ENCODE data around the gene AGPAT1. TPM values are rescaled to one million over a fixed set of nuclear protein-coding genes. Genes with fewer than 3 reads are reported as not detected.

The AGPAT1 gene
- total and polyA plus RNA-seq, 2 of the 13 experiments (the other 11 are each of a cell fraction or from before 2014, with no cell fraction given): 51.3 to 139 TPM

GRCh38 chr6:32195902-32196681 lies 20.2 kb upstream of the AGPAT1 start (continued):
- peak; percentile 12; the same call in 1 of the 2 replicates for TF ChIP-seq CBX5 (CRISPR knock-in tag; IDR thresholded peaks at IDR 0.05; ENCODE audit: borderline replicate concordance)
- no peak for TF ChIP-seq HOXA7 (CRISPR knock-in tag; IDR thresholded peaks at IDR 0.05)
- TF ChIP-seq MIER2 (CRISPR knock-in tag; IDR thresholded peaks at IDR 0.05): no peak; the same call in 1 of the 2 replicates
- 0 out of 2 replicates have a peak, but pooled peaks have one; percentile 13 for TF ChIP-seq HMG20B (CRISPR knock-in tag; conservative IDR thresholded peaks at IDR 0.05)
- peak; percentile 58; the same call in 1 of the 2 replicates for TF ChIP-seq NKX3-1 (CRISPR knock-in tag; IDR thresholded peaks at IDR 0.05)
- TF ChIP-seq KLF15 (CRISPR knock-in tag; IDR thresholded peaks at IDR 0.05; ENCODE audit: borderline replicate concordance): 0 out of 2 replicates have a peak, but pooled peaks have one; percentile 58
- 0 out of 2 replicates have a peak, but pooled peaks have one; percentile 18 for TF ChIP-seq ZNF383 (CRISPR knock-in tag; IDR thresholded peaks at IDR 0.05; ENCODE audit: borderline replicate concordance)
- peak; percentile 92 for TF ChIP-seq ZNF274 (CRISPR knock-in tag; IDR thresholded peaks at IDR 0.05)
- TF ChIP-seq, protein P1, sequence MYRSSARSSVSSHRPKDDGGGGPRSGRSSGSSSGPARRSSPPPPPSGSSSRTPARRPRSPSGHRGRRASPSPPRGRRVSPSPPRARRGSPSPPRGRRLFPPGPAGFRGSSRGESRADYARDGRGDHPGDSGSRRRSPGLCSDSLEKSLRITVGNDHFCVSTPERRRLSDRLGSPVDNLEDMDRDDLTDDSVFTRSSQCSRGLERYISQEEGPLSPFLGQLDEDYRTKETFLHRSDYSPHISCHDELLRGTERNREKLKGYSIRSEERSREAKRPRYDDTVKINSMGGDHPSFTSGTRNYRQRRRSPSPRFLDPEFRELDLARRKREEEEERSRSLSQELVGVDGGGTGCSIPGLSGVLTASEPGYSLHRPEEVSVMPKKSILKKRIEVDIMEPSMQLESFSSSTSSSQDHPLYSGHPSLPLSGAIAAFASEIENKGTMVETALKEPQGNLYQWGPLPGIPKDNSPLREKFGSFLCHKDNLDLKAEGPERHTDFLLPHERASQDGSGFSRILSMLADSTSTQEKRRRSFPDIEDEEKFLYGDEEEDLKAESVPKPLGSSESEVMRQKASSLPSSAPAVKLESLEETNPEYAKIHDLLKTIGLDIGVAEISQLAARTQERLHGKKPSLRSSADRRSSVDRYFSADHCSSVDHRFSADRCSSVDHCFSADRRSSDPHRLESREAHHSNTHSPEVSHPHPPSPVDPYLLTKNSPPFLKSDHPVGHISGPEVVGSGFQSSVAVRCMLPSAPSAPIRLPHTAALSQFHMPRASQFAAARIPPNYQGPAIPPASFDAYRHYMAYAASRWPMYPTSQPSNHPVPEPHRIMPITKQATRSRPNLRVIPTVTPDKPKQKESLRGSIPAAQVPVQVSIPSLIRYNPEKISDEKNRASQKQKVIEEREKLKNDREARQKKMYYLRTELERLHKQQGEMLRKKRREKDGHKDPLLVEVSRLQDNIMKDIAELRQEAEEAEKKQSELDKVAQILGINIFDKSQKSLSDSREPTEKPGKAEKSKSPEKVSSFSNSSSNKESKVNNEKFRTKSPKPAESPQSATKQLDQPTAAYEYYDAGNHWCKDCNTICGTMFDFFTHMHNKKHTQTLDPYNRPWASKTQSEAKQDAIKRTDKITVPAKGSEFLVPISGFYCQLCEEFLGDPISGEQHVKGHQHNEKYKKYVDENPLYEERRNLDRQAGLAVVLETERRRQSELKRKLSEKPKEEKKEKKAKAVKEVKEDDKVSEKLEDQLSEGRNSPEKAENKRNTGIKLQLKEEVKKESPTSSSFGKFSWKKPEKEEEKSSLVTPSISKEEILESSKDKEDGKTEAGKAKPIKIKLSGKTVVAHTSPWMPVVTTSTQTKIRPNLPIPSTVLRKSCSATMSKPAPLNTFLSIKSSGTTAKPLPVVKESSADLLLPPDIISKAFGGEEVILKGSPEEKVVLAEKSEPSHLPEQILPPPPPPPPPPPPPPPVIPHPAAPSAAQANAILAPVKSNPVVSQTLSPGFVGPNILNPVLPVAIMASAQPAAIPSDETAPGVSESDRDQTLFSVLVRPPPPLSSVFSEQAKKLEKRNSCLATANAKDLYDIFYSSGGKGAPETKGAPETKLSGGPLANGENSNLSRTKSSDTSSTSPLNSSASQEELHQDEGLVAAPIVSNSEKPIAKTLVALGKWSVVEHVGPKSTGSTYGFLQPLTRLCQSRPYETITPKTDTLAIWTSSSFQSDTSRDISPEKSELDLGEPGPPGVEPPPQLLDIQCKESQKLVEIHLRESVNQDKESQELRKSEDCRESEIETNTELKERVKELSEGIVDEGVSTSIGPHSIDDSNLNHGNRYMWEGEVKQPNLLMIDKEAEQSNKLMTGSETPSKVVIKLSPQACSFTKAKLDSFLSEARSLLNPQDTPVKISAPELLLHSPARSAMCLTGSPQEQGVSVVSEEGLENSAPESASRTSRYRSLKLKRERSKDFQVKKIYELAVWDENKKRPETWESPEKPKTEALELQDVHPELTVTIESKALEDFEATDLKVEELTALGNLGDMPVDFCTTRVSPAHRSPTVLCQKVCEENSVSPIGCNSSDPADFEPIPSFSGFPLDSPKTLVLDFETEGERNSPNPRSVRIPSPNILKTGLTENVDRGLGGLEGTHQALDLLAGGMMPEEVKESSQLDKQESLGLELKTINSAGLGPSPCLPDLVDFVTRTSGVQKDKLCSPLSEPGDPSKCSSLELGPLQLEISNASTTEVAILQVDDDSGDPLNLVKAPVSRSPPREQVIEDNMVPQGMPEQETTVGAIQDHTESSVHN (CRISPR knock-in tag; IDR thresholded peaks at IDR 0.05): peak; percentile 73; the same call in 1 of the 2 replicates
- TF ChIP-seq NFKB2 (CRISPR knock-in tag; IDR thresholded peaks at IDR 0.05; ENCODE audit: borderline replicate concordance): peak; percentile 93; the same call in 1 of the 2 replicates
- TF ChIP-seq ZEB1 (IDR thresholded peaks at IDR 0.05; ENCODE audit: insufficient replicate concordance, low read depth): no peak
- TF ChIP-seq IRX3 (CRISPR knock-in tag; IDR thresholded peaks at IDR 0.05; ENCODE audit: borderline replicate concordance, low read depth): peak; percentile 59
- TF ChIP-seq ZNF326 (CRISPR knock-in tag; IDR thresholded peaks at IDR 0.05; ENCODE audit: borderline replicate concordance): no peak
- peak; percentile 85 for TF ChIP-seq ZNF44 (CRISPR knock-in tag; IDR thresholded peaks at IDR 0.05)
- 0 out of 2 replicates have a peak, but pooled peaks have one; percentile 11 for TF ChIP-seq SMAD1 (CRISPR knock-in tag; IDR thresholded peaks at IDR 0.05; ENCODE audit: borderline replicate concordance, low read depth)
- peak; percentile 92; the same call in 1 of the 2 replicates for TF ChIP-seq CCDC6 (CRISPR knock-in tag; IDR thresholded peaks at IDR 0.05)
- peak; percentile 73; the same call in 1 of the 2 replicates for TF ChIP-seq ZNF792 (CRISPR knock-in tag; IDR thresholded peaks at IDR 0.05)
- TF ChIP-seq NFYC (CRISPR knock-in tag; IDR thresholded peaks at IDR 0.05): no peak
- TF ChIP-seq GATAD2A (CRISPR knock-in tag; IDR thresholded peaks at IDR 0.05): no peak
